HUES64 (cell line): ENCODE results near the gene FNDC7.

Experiments
- H3K27ac ChIP-seq: 2 replicates; pipeline ENCODE4 v1.7.0; 2013; ENCODE audit warnings: low read depth, low read length, inconsistent platforms
- H3K27me3 ChIP-seq: 2 replicates; pipeline ENCODE4 v1.6.1; 2013; ENCODE audit warnings: mild to moderate bottlenecking, low read length; ENCODE audit not compliant: insufficient read depth
- H3K36me3 ChIP-seq: 2 replicates; pipeline ENCODE4 v1.6.1; 2013; ENCODE audit warnings: mild to moderate bottlenecking, low read length; ENCODE audit not compliant: insufficient read depth
- H3K4me1 ChIP-seq: 2 replicates; pipeline ENCODE4 v1.6.1; 2013; ENCODE audit warnings: mild to moderate bottlenecking, low read length, moderate library complexity; ENCODE audit not compliant: insufficient read depth
- H3K4me3 ChIP-seq: 2 replicates; pipeline ENCODE4 v1.5.1; 2013; ENCODE audit warnings: mild to moderate bottlenecking, low read length, moderate library complexity
- H3K9ac ChIP-seq: 2 replicates; pipeline ENCODE4 v1.6.1; 2013; ENCODE audit warnings: mild to moderate bottlenecking, low read depth, low read length
- H3K9me3 ChIP-seq: 2 replicates; pipeline ENCODE4 v1.6.1; 2013; ENCODE audit warnings: low read depth, low read length; ENCODE audit not compliant: insufficient read depth
- WGBS: fragments of 150-250, 120-280 bp; methylation state at CpG from one replicate; pipeline ENCODE4 v1.1.7; 2013; ENCODE audit warnings: missing lambda C conversion rate; 5-methylcytosine and 5-hydroxymethylcytosine counted together

The FNDC7 gene

GRCh38 chr1:108719656-108720435, 7.1 kb downstream of the FNDC7 start:
- no peaks in the 10 kb centered on the region for H3K9me3 ChIP-seq
- H3K4me3 ChIP-seq, result no peak overlapping the region
- no peaks in the 10 kb centered on the region for H3K27me3 ChIP-seq
- no peaks in the 10 kb centered on the region for H3K36me3 ChIP-seq
- H3K4me1 ChIP-seq, result peaks cover 20% of the 10 kb centered on the region
- H3K27ac ChIP-seq, result no peak overlapping the region
- 90% methylated on average over 8 of the region's 8 CpGs for WGBS
- H3K9ac ChIP-seq, result no peak overlapping the region

- no peak overlapping the region for H3K9ac ChIP-seq
- 94% methylated on average over 6 of the region's 6 CpGs for WGBS
- no peaks in the 10 kb centered on the region for H3K27me3 ChIP-seq
- H3K27ac ChIP-seq, result no peak overlapping the region
- H3K9me3 ChIP-seq, result no peaks in the 10 kb centered on the region
- no peaks in the 10 kb centered on the region for H3K36me3 ChIP-seq
- no peak overlapping the region for H3K4me3 ChIP-seq
- peaks cover 19% of the 10 kb centered on the region for H3K4me1 ChIP-seq
Measured at GRCh38 chr1:108722292-108722691, 9.6 kb downstream of the FNDC7 start.

- Histone ChIP-seq H3K4me1 (peaks cover 5% of the 10 kb centered on the region; the same call in 1 of the 2 replicates), H3K9me3 (no peaks in the 10 kb centered on the region), H3K27ac (no peak overlapping the region), H3K27me3 (no peaks in the 10 kb centered on the region), H3K9ac (no peak overlapping the region), H3K4me3 (no peak overlapping the region), H3K36me3 (no peaks in the 10 kb centered on the region)
- 88% methylated on average over 1 of the region's 1 CpG for WGBS
Measured at GRCh38 chr1:108725906-108726305, 13.2 kb downstream of the FNDC7 start.

GRCh38 chr1:108728327-108728923, 15.7 kb downstream of the FNDC7 start:
- Histone ChIP-seq H3K9ac (no peak overlapping the region), H3K9me3 (no peaks in the 10 kb centered on the region), H3K36me3 (no peaks in the 10 kb centered on the region), H3K4me3 (no peak overlapping the region), H3K27me3 (no peaks in the 10 kb centered on the region), H3K27ac (no peak overlapping the region), H3K4me1 (no peaks in the 10 kb centered on the region)
- WGBS, result 93% methylated on average over 8 of the region's 8 CpGs

GRCh38 chr1:108729481-108729880, 16.8 kb downstream of the FNDC7 start:
- Histone ChIP-seq H3K4me3 (no peak overlapping the region), H3K9ac (no peak overlapping the region), H3K27ac (no peak overlapping the region), H3K27me3 (no peaks in the 10 kb centered on the region), H3K9me3 (no peaks in the 10 kb centered on the region), H3K4me1 (no peaks in the 10 kb centered on the region), H3K36me3 (no peaks in the 10 kb centered on the region)
- 96% methylated on average over 4 of the region's 4 CpGs for WGBS

- H3K9me3 ChIP-seq, result no peaks in the 10 kb centered on the region
- no peaks in the 10 kb centered on the region for H3K27me3 ChIP-seq
- H3K36me3 ChIP-seq, result no peaks in the 10 kb centered on the region
- H3K4me3 ChIP-seq, result no peak overlapping the region
- no peak overlapping the region for H3K9ac ChIP-seq
- no peaks in the 10 kb centered on the region for H3K4me1 ChIP-seq
- no peak overlapping the region for H3K27ac ChIP-seq
- whole genome bisulfite sequencing, result 100% methylated on average over 1 of the region's 1 CpG
Measured at GRCh38 chr1:108732398-108732797, 19.7 kb downstream of the FNDC7 start.

- H3K27me3 ChIP-seq, result no peaks in the 10 kb centered on the region
- no peaks in the 10 kb centered on the region for H3K4me1 ChIP-seq
- H3K9ac ChIP-seq, result no peak overlapping the region
- H3K9me3 ChIP-seq, result no peaks in the 10 kb centered on the region
- H3K27ac ChIP-seq, result no peak overlapping the region
- 100% methylated on average over 1 of the region's 1 CpG for WGBS
- H3K4me3 ChIP-seq, result no peak overlapping the region
- H3K36me3 ChIP-seq, result no peaks in the 10 kb centered on the region
Measured at GRCh38 chr1:108734171-108734865, 21.6 kb downstream of the FNDC7 start.

GRCh38 chr1:108742253-108742652, 29.5 kb downstream of the FNDC7 start:
- no peaks in the 10 kb centered on the region for H3K36me3 ChIP-seq
- no peaks in the 10 kb centered on the region for H3K9me3 ChIP-seq
- no peak overlapping the region for H3K9ac ChIP-seq
- no peak overlapping the region for H3K4me3 ChIP-seq
- peaks cover 5% of the 10 kb centered on the region; the same call in 1 of the 2 replicates for H3K27me3 ChIP-seq
- WGBS, result 87% methylated on average over 6 of the region's 6 CpGs
- no peak overlapping the region for H3K27ac ChIP-seq
- peaks cover 12% of the 10 kb centered on the region; the same call in 1 of the 2 replicates for H3K4me1 ChIP-seq

- Histone ChIP-seq H3K27ac (no peak overlapping the region), H3K36me3 (peaks cover 3% of the 10 kb centered on the region; the same call in 1 of the 2 replicates), H3K4me1 (peaks cover 17% of the 10 kb centered on the region; the same call in 1 of the 2 replicates), H3K9ac (no peak overlapping the region), H3K27me3 (peaks cover 5% of the 10 kb centered on the region; the same call in 1 of the 2 replicates), H3K4me3 (peak overlapping the region; percentile 91; the same call in 1 of the 2 replicates), H3K9me3 (no peaks in the 10 kb centered on the region)
- WGBS, result 50% methylated on average over 3 of the region's 3 CpGs
Measured at GRCh38 chr1:108745980-108746381, 33.3 kb downstream of the FNDC7 start.

GRCh38 chr1:108746382-108747170, 33.9 kb downstream of the FNDC7 start, which contains the start of gene STXBP3:
Gene STXBP3 (plus strand): TSS chr1:108746674. CDS start chr1:108746738, 64 bp downstream.
- H3K27me3 ChIP-seq, result peaks cover 5% of the 10 kb centered on the region; the same call in 1 of the 2 replicates
- H3K9me3 ChIP-seq, result no peaks in the 10 kb centered on the region
- peak within 1 kb of the TSS; percentile 93 for H3K9ac ChIP-seq
- WGBS, result under 1% methylated on average over 73 of the region's 75 CpGs
- peaks cover 11% of the 10 kb centered on the region; the same call in 1 of the 2 replicates for H3K4me1 ChIP-seq
- peak within 1 kb of the TSS; percentile 91 for H3K4me3 ChIP-seq
- peaks cover 3% of the 10 kb centered on the region; the same call in 1 of the 2 replicates for H3K36me3 ChIP-seq
- H3K27ac ChIP-seq, result peak within 1 kb of the TSS; percentile 91
